Kidney glomerular epithelial cell (primary cell): ENCODE measurements around the gene TYMS.
"Not testable (repeated sequence)": the region's sequence is repeated elsewhere in the genome, so short reads cannot be mapped to it uniquely, and the experiment has no call there.

Source experiments
- DNase-seq: peaks from one replicate; lab custom pipeline; 2025; lab: John Stamatoyannopoulos, UW

Gene TYMS

GRCh38 chr18:678482-679182 lies 21.2 kb downstream of the TYMS start:
- no peak for DNase-seq

GRCh38 chr18:679516-679915 lies 22.1 kb downstream of the TYMS start:
- no peak for DNase-seq

- no peak for DNase-seq
Measured at GRCh38 chr18:680392-680791, 22.9 kb downstream of the TYMS start.

GRCh38 chr18:681985-682384 lies 24.5 kb downstream of the TYMS start:
- no peak for DNase-seq

- DNase-seq: not testable (repeated sequence)
Measured at GRCh38 chr18:682416-682815, 25.0 kb downstream of the TYMS start.

GRCh38 chr18:682833-683232 lies 25.4 kb downstream of the TYMS start:
- DNase-seq: no peak

GRCh38 chr18:683531-683930 lies 26.1 kb downstream of the TYMS start:
- no peak for DNase-seq

- DNase-seq: no peak
Measured at GRCh38 chr18:685438-685837, 28.0 kb downstream of the TYMS start.

GRCh38 chr18:686339-687111 lies 29.1 kb downstream of the TYMS start:
- DNase-seq: no peak

GRCh38 chr18:688323-688722 lies 30.9 kb downstream of the TYMS start:
- DNase-seq: no peak

GRCh38 chr18:692824-693223 lies 35.4 kb downstream of the TYMS start:
- DNase-seq: no peak

GRCh38 chr18:693466-694187 lies 36.2 kb downstream of the TYMS start:
- DNase-seq: no peak

- no peak for DNase-seq
Measured at GRCh38 chr18:697012-697411, 39.6 kb downstream of the TYMS start.

GRCh38 chr18:697800-698199 lies 40.3 kb downstream of the TYMS start:
- DNase-seq: no peak

GRCh38 chr18:703213-703967 lies 45.9 kb downstream of the TYMS start:
- peak; percentile 81 for DNase-seq

GRCh38 chr18:706405-706804 lies 49.0 kb downstream of the TYMS start:
- no peak for DNase-seq

GRCh38 chr18:708096-708495 lies 50.6 kb downstream of the TYMS start:
- no peak for DNase-seq

GRCh38 chr18:709771-710170 lies 52.3 kb downstream of the TYMS start:
- no peak for DNase-seq

- no peak for DNase-seq
Measured at GRCh38 chr18:710418-711300, 53.2 kb downstream of the TYMS start.

GRCh38 chr18:711310-711656 lies 53.8 kb downstream of the TYMS start:
- no peak for DNase-seq

GRCh38 chr18:711657-712400 lies 54.4 kb downstream of the TYMS start:
- DNase-seq: peak; percentile 14
